ENCODE measurements around the gene ZNF746. TPM values are rescaled to one million over a fixed set of nuclear protein-coding genes. Genes with fewer than 3 reads are reported as not detected.

The ZNF746 gene
- polyA plus RNA-seq, 1 donor from 2014 or later, result 17.2 TPM

GRCh38 chr7:149501651-149502050, 4.0 kb upstream of the ZNF746 start:
- H2AFZ ChIP-seq (ENCODE audit: low read depth, low read length), result no peak overlapping the region
- no peak overlapping the region for H3K27ac ChIP-seq (ENCODE audit: low read length)
- H3K4me3 ChIP-seq (ENCODE audit: low read length), result no peak overlapping the region
- H3K9ac ChIP-seq (ENCODE audit: low read length), result no peak overlapping the region
- no peaks in the 10 kb centered on the region for H3K36me3 ChIP-seq (ENCODE audit: insufficient read depth, low read length)
- no peaks in the 10 kb centered on the region for H3F3A ChIP-seq (ENCODE audit: insufficient read depth, low read length, poor library complexity, severe bottlenecking)
- H3K27me3 ChIP-seq (ENCODE audit: insufficient read depth, low read depth, low read length), result no peaks in the 10 kb centered on the region
- peaks cover 2% of the 10 kb centered on the region for H3K9me3 ChIP-seq (ENCODE audit: low read length)
- H3K79me2 ChIP-seq (replicated peaks; ENCODE audit: insufficient read depth, low read length), result peaks cover 3% of the 10 kb centered on the region
- H3K4me2 ChIP-seq (ENCODE audit: low read length), result no peak overlapping the region
- TF ChIP-seq, protein P1, sequence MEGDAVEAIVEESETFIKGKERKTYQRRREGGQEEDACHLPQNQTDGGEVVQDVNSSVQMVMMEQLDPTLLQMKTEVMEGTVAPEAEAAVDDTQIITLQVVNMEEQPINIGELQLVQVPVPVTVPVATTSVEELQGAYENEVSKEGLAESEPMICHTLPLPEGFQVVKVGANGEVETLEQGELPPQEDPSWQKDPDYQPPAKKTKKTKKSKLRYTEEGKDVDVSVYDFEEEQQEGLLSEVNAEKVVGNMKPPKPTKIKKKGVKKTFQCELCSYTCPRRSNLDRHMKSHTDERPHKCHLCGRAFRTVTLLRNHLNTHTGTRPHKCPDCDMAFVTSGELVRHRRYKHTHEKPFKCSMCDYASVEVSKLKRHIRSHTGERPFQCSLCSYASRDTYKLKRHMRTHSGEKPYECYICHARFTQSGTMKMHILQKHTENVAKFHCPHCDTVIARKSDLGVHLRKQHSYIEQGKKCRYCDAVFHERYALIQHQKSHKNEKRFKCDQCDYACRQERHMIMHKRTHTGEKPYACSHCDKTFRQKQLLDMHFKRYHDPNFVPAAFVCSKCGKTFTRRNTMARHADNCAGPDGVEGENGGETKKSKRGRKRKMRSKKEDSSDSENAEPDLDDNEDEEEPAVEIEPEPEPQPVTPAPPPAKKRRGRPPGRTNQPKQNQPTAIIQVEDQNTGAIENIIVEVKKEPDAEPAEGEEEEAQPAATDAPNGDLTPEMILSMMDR (IDR thresholded peaks at IDR 0.05; ENCODE audit: poor library complexity, severe bottlenecking), result no peak
- TF ChIP-seq EP300 (conservative IDR thresholded peaks at IDR 0.05; ENCODE audit: poor library complexity, severe bottlenecking) (no peak), EZH2 (IDR thresholded peaks at IDR 0.05; ENCODE audit: borderline replicate concordance, insufficient read depth, low read length, poor library complexity, severe bottlenecking) (no peak), SMC3 (conservative IDR thresholded peaks at IDR 0.05; ENCODE audit: poor library complexity) (no peak), TAF1 (IDR thresholded peaks at IDR 0.05; ENCODE audit: low read depth) (no peak), MXI1 (conservative IDR thresholded peaks at IDR 0.05; ENCODE audit: poor library complexity, severe bottlenecking) (no peak)
- H4K20me1 ChIP-seq (ENCODE audit: insufficient read depth), result no peaks in the 10 kb centered on the region
- no peaks in the 10 kb centered on the region for H3K9me2 ChIP-seq (ENCODE audit: insufficient read depth, low read length)

GRCh38 chr7:149500910-149501309, 3.3 kb upstream of the ZNF746 start:
- Histone ChIP-seq H3K4me2 (ENCODE audit: low read length) (no peak overlapping the region), H3K27me3 (ENCODE audit: insufficient read depth, low read depth, low read length) (no peaks in the 10 kb centered on the region), H4K20me1 (ENCODE audit: insufficient read depth) (no peaks in the 10 kb centered on the region), H3K9me2 (ENCODE audit: insufficient read depth, low read length) (no peaks in the 10 kb centered on the region), H3K79me2 (replicated peaks; ENCODE audit: insufficient read depth, low read length) (peaks cover 4% of the 10 kb centered on the region), H3K27ac (ENCODE audit: low read length) (no peak overlapping the region), H3K9ac (ENCODE audit: low read length) (no peak overlapping the region), H3K36me3 (ENCODE audit: insufficient read depth, low read length) (no peaks in the 10 kb centered on the region), H3K4me3 (ENCODE audit: low read length) (no peak overlapping the region), H2AFZ (ENCODE audit: low read depth, low read length) (no peak overlapping the region), H3K9me3 (ENCODE audit: low read length) (peaks cover 2% of the 10 kb centered on the region), H3F3A (ENCODE audit: insufficient read depth, low read length, poor library complexity, severe bottlenecking) (no peaks in the 10 kb centered on the region)
- TF ChIP-seq TAF1 (IDR thresholded peaks at IDR 0.05; ENCODE audit: low read depth) (no peak), POLR2AphosphoS5 (IDR thresholded peaks at IDR 0.05) (no peak), EP300 (conservative IDR thresholded peaks at IDR 0.05; ENCODE audit: poor library complexity, severe bottlenecking) (no peak), MXI1 (conservative IDR thresholded peaks at IDR 0.05; ENCODE audit: poor library complexity, severe bottlenecking) (no peak), RAD21 (conservative IDR thresholded peaks at IDR 0.05) (no peak), REST (IDR thresholded peaks at IDR 0.05; ENCODE audit: borderline replicate concordance) (no peak), SMC3 (conservative IDR thresholded peaks at IDR 0.05; ENCODE audit: poor library complexity) (no peak), EZH2 (IDR thresholded peaks at IDR 0.05; ENCODE audit: borderline replicate concordance, insufficient read depth, low read length, poor library complexity, severe bottlenecking) (no peak)
- TF ChIP-seq, protein P1 (IDR thresholded peaks at IDR 0.05; ENCODE audit: poor library complexity, severe bottlenecking), result no peak
